SK-N-SH (cell line): ENCODE data around the gene H2AZ2. TPM values are rescaled to one million over a fixed set of nuclear protein-coding genes. Genes with fewer than 3 reads are reported as not detected.

Experiments used
- FOXJ3 ChIP-seq: sonication (generic); formaldehyde crosslinking; IDR thresholded peaks from 2 replicates; pipeline ENCODE4 v1.5.1; 2020; ENCODE audit warnings: mild to moderate bottlenecking, missing genetic modification reagents
- FOXM1 ChIP-seq: IDR thresholded peaks from 2 replicates; pipeline ENCODE4 v1.4.0; 2012; ENCODE audit warnings: low read depth, mild to moderate bottlenecking
- MAX ChIP-seq: IDR thresholded peaks from 2 replicates; pipeline ENCODE4 v1.4.0; 2012; ENCODE audit warnings: low read depth
- NRF1 ChIP-seq: IDR thresholded peaks from 2 replicates; pipeline ENCODE4 v1.6.1; 2012; ENCODE audit warnings: low read depth, mild to moderate bottlenecking, low read length
- PBX3 ChIP-seq: IDR thresholded peaks from 2 replicates; pipeline ENCODE4; 2012
- TAF1 ChIP-seq: IDR thresholded peaks from 2 replicates; pipeline ENCODE4 v1.6.1; 2012; ENCODE audit warnings: low read depth, mild to moderate bottlenecking, low read length, moderate library complexity, borderline replicate concordance
- TEAD4 ChIP-seq: IDR thresholded peaks from 2 replicates; pipeline ENCODE4 v1.4.0; 2012; ENCODE audit warnings: mild to moderate bottlenecking, borderline replicate concordance; ENCODE audit not compliant: insufficient read depth
- USF1 ChIP-seq: IDR thresholded peaks from 2 replicates; pipeline ENCODE4 v1.4.0; 2012; ENCODE audit warnings: low read depth, borderline replicate concordance
- YY1 ChIP-seq: IDR thresholded peaks from 2 replicates; pipeline ENCODE4 v1.4.0; 2012; ENCODE audit warnings: low read depth, mild to moderate bottlenecking
- polyA plus RNA-seq, 3 experiments: library from polyadenylated mRNA; depleted of rRNA; stranded (reverse); fragments of >200 nt; gene quantifications; 2 replicates each; pipeline ENCODE4 v1.2.3, GENCODE V29; 2012
- TF ChIP-seq, protein P1 (sequence below): IDR thresholded peaks from 2 replicates; pipeline ENCODE4 v1.6.1; 2012; ENCODE audit warnings: mild to moderate bottlenecking, low read depth, low read length, moderate library complexity
- TF ChIP-seq, protein P2 (sequence below): IDR thresholded peaks from 2 replicates; pipeline ENCODE4 v1.4.0; 2012; ENCODE audit warnings: low read depth, borderline replicate concordance

The H2AZ2 gene
- polyA plus RNA-seq, 1 of the 3 experiments (the other 2 are of a cell fraction) = 389 TPM

DNA sequence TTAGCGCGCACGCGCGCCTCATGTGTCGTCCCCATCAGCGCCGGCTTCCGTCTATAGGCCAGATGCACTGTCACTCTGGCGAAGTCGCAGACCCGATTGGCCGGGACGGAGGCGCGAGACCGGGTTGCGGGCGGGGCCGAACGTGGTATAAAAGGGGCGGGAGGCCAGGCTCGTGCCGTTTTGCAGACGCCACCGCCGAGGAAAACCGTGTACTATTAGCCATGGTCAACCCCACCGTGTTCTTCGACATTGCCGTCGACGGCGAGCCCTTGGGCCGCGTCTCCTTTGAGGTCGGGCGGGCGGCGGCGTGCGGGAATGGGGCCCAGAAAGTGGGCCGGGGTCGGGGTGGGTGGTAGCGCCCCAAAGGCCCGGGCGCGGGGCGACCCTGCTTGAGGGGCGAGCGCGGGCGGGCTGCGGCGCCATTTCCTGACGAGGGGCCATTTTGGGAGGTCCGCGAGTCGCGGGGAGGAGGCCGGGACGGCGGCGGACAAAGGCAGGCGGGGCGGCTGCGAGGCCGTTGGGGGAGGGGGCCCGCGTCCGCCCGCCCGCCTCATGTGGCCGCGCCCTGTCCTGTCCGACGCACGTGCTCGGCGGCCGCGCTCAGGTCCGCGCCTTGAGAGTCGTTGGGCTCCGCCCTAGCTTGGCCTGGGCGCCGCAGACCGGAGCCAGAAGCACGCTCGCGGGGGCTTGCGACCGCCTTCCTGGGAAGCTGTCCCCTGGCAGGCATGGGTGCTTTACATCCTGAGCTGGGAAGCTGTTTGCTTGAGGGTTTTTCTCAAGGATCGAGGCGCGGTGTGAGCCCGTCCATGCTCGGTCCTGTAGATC lies 51.2 kb downstream of the H2AZ2 start, which contains the start of gene PPIA (continued):
- TF ChIP-seq, protein P1, sequence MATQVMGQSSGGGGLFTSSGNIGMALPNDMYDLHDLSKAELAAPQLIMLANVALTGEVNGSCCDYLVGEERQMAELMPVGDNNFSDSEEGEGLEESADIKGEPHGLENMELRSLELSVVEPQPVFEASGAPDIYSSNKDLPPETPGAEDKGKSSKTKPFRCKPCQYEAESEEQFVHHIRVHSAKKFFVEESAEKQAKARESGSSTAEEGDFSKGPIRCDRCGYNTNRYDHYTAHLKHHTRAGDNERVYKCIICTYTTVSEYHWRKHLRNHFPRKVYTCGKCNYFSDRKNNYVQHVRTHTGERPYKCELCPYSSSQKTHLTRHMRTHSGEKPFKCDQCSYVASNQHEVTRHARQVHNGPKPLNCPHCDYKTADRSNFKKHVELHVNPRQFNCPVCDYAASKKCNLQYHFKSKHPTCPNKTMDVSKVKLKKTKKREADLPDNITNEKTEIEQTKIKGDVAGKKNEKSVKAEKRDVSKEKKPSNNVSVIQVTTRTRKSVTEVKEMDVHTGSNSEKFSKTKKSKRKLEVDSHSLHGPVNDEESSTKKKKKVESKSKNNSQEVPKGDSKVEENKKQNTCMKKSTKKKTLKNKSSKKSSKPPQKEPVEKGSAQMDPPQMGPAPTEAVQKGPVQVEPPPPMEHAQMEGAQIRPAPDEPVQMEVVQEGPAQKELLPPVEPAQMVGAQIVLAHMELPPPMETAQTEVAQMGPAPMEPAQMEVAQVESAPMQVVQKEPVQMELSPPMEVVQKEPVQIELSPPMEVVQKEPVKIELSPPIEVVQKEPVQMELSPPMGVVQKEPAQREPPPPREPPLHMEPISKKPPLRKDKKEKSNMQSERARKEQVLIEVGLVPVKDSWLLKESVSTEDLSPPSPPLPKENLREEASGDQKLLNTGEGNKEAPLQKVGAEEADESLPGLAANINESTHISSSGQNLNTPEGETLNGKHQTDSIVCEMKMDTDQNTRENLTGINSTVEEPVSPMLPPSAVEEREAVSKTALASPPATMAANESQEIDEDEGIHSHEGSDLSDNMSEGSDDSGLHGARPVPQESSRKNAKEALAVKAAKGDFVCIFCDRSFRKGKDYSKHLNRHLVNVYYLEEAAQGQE = peak; percentile 65
- TF ChIP-seq TAF1 (peak; percentile 94), FOXM1 (no peak), USF1 (peak; percentile 40; the same call in 1 of the 2 replicates), NRF1 (peak; percentile 86), YY1 (peak; percentile 86), FOXJ3 (CRISPR knock-in tag) (no peak), MAX (peak; percentile 93), TEAD4 (peak; percentile 51; the same call in 1 of the 2 replicates), PBX3 (peak; percentile 100)
- TF ChIP-seq, protein P2, sequence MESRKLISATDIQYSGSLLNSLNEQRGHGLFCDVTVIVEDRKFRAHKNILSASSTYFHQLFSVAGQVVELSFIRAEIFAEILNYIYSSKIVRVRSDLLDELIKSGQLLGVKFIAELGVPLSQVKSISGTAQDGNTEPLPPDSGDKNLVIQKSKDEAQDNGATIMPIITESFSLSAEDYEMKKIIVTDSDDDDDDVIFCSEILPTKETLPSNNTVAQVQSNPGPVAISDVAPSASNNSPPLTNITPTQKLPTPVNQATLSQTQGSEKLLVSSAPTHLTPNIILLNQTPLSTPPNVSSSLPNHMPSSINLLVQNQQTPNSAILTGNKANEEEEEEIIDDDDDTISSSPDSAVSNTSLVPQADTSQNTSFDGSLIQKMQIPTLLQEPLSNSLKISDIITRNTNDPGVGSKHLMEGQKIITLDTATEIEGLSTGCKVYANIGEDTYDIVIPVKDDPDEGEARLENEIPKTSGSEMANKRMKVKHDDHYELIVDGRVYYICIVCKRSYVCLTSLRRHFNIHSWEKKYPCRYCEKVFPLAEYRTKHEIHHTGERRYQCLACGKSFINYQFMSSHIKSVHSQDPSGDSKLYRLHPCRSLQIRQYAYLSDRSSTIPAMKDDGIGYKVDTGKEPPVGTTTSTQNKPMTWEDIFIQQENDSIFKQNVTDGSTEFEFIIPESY = peak; percentile 76; the same call in 1 of the 2 replicates
